Measurements from ENCODE around the gene ZNF462.

Gene ZNF462

DNA sequence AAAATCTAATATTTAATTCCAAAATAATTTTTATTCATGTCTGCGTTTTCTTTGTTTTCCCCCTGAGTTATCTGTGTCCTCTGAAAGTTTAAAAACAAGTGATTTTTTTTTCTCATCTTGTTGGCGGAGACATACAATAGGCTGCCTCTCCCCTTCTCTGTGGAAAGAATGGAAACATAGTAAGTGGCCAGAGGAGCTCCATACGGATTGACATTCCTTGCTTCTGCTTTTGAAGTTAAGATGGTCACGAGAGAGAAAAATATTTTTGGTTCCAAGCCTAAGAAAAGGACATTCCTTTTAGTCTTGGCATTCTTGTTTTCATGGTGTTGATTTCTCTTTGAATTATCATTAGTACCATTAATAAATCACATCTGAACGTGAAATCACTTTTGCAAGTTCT is 28.3 kb downstream of the ZNF462 start:
- TF ChIP-seq CTCF (IDR thresholded peaks at IDR 0.05), result no peak

- TF ChIP-seq CTCF (IDR thresholded peaks at IDR 0.05), result no peak
These were observed 29.7 kb downstream of the ZNF462 start for GRCh38 chr9:106892632-106893031.

- no peak for TF ChIP-seq CTCF (IDR thresholded peaks at IDR 0.05)
These were observed 30.1 kb downstream of the ZNF462 start for GRCh38 chr9:106893088-106893487.

DNA sequence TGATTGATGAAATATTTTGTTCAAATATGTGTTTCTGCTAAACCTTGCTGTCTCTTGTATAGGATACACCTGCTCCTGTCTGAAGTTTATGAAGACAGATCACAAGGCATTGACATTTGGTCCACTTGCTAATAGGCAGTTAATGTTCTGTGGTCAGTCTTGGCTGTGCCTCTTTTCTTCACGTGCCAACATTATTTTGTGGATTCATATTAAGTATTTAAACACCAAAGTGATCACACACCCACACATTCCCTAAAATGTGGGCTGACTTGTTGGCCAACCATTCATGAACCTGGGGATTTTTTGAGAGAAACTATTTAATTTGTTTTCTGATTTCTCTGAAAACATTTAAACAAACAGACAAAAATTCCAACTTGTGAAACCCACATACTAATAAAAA is 33.7 kb downstream of the ZNF462 start:
- TF ChIP-seq CTCF (IDR thresholded peaks at IDR 0.05), result no peak

DNA sequence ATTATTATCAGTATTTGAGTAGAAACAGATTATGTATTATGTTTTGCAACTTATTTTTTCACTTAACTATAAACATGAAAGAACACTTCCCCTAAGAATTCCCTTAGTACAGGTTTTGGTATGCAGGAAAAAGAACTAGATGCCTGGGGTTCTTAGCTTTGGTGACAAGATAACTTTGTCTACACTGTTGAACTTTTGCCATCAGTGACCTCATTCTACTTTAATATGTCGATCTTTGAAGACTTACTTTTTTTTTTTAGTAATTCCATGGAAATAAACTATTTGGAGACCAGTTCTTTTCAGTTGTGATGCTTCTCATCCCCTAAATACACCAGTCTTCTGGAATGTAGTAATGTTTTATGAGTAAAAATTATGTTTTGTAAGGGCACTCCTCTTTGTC is 34.3 kb downstream of the ZNF462 start:
- TF ChIP-seq CTCF (IDR thresholded peaks at IDR 0.05), result no peak

DNA sequence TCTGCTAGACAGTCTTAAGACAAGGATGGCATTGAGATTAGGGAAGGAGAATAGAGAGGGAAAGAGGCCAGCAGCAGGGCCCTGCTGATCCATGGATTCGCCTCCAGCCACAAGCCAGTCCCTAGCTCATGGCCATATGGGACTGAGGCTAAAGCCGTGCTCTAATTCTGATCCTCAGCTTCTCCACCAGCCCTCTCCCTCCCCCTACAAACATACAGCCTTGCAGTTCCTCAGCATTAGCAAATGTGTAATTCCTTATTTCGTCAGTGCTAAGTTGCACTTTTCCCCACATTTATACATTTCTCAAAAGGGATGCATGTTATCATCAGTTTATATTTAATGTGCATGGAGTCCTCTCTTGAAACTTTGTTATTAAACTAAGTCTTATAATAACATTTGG is 34.8 kb downstream of the ZNF462 start:
- TF ChIP-seq CTCF (IDR thresholded peaks at IDR 0.05), result no peak

- TF ChIP-seq CTCF (IDR thresholded peaks at IDR 0.05), result no peak
These were observed 43.2 kb downstream of the ZNF462 start for GRCh38 chr9:106906129-106906528.

GRCh38 chr9:106911951-106912350 is 49.0 kb downstream of the ZNF462 start:
- no peak for TF ChIP-seq CTCF (IDR thresholded peaks at IDR 0.05)
